K562 (cell line): Measurements from ENCODE around the gene LAX1. TPM values are rescaled to one million over a fixed set of nuclear protein-coding genes. Genes with fewer than 3 reads are reported as not detected.

Experiments
- C11orf30 ChIP-seq: fragments of 450-650 bp; IDR thresholded peaks from 2 replicates; pipeline ENCODE4 v1.6.1; 2016; ENCODE audit warnings: low read depth, mild to moderate bottlenecking
- CAMTA2 ChIP-seq: fragments of 250-450 bp; sonication (Bioruptor Pico); conservative IDR thresholded peaks from 2 replicates; pipeline ENCODE4 v1.5.1; 2022
- CBX3 ChIP-seq, 2 experiments: IDR thresholded peaks; 1 replicate in 1 of 2; 2 replicates in 1 of 2; pipeline ENCODE4 v1.6.1; 2012; ENCODE audit warnings: inconsistent platforms in 2 of 2, low read length in 2 of 2, borderline replicate concordance in 1 of 2, control low read depth in 1 of 2
- CEBPB ChIP-seq: fragments of 450-650 bp; IDR thresholded peaks from 2 replicates; pipeline ENCODE4 v1.6.1; 2016; ENCODE audit warnings: missing genetic modification characterization, missing compliant biosample characterization
- E2F3 ChIP-seq: fragments of 250-450 bp; sonication (Bioruptor Pico); IDR thresholded peaks from 2 replicates; pipeline ENCODE4 v1.4.0; 2020; ENCODE audit warnings: mild to moderate bottlenecking
- FOXM1 ChIP-seq, 2 experiments: fragments of 450-650 bp in 1 of 2; sonication (generic) in 1 of 2; formaldehyde crosslinking in 1 of 2; IDR thresholded peaks; 2 replicates each; pipeline versions ENCODE4 v1.6.1 to v1.9.0; 2017 to 2022; ENCODE audit warnings: low read depth in 2 of 2, mild to moderate bottlenecking in 2 of 2, missing genetic modification reagents in 1 of 2, moderate library complexity in 1 of 2
- HDAC1 ChIP-seq, 2 experiments: fragments of 450-650 bp; IDR thresholded peaks; 2 replicates each; pipeline ENCODE4 v1.6.1; 2016 to 2017; ENCODE audit warnings: inconsistent platforms in 1 of 2, mild to moderate bottlenecking in 1 of 2, moderate library complexity in 1 of 2
- KLF1 ChIP-seq: fragments of 450-650 bp; IDR thresholded peaks from 2 replicates; pipeline ENCODE4 v1.6.1; 2016; ENCODE audit warnings: missing genetic modification characterization, missing compliant biosample characterization
- LCOR ChIP-seq: sonication (generic); formaldehyde crosslinking; IDR thresholded peaks from 2 replicates; pipeline ENCODE4 v1.8.0; 2022; ENCODE audit warnings: mild to moderate bottlenecking, missing genetic modification reagents
- MBD1 ChIP-seq: fragments of 250-450 bp; sonication (Bioruptor Pico); IDR thresholded peaks from 2 replicates; pipeline ENCODE4 v1.8.0; 2022; ENCODE audit warnings: inconsistent platforms
- NKRF ChIP-seq: fragments of 450-650 bp; IDR thresholded peaks from 2 replicates; pipeline ENCODE4 v1.6.1; 2016; ENCODE audit warnings: borderline replicate concordance
- PCBP1 ChIP-seq: fragments of 200-400 bp; formaldehyde crosslinking; IDR thresholded peaks from 2 replicates; pipeline ENCODE4 v1.6.1; 2018; ENCODE audit warnings: mild to moderate bottlenecking, low read depth, low read length; ENCODE audit not compliant: poor library complexity, severe bottlenecking
- POLR2G ChIP-seq: fragments of 200-400 bp; formaldehyde crosslinking; IDR thresholded peaks from 2 replicates; pipeline ENCODE4 v1.6.1; 2017; ENCODE audit warnings: low read depth, mild to moderate bottlenecking, antibody characterized with exemption, low read length, moderate library complexity
- SAP30 ChIP-seq: fragments of 200-600 bp; sonication (generic); IDR thresholded peaks from 2 replicates; pipeline ENCODE4 v1.6.1; 2012; ENCODE audit warnings: borderline replicate concordance, low read depth, mild to moderate bottlenecking, moderate library complexity, low read length, control low read depth, inconsistent platforms; ENCODE audit not compliant: insufficient read depth, poor library complexity, severe bottlenecking
- SPI1 ChIP-seq: IDR thresholded peaks from 2 replicates; pipeline ENCODE4 v1.6.1; 2011; ENCODE audit warnings: low read depth, low read length, control low read depth, borderline replicate concordance
- TRIM25 ChIP-seq: fragments of 450-650 bp; IDR thresholded peaks from 2 replicates; pipeline ENCODE4 v1.7.0; 2016; ENCODE audit warnings: borderline replicate concordance
- ZNF12 ChIP-seq: sonication (generic); formaldehyde crosslinking; IDR thresholded peaks from 2 replicates; pipeline ENCODE4 v1.4.0; 2020; ENCODE audit warnings: mild to moderate bottlenecking, missing genetic modification reagents
- ZNF311 ChIP-seq: fragments of 250-450 bp; sonication (Bioruptor Pico); IDR thresholded peaks from 2 replicates; pipeline ENCODE4 v1.4.0; 2020; ENCODE audit warnings: mild to moderate bottlenecking, moderate library complexity
- ZNF324 ChIP-seq: fragments of 250-450 bp; sonication (Bioruptor Pico); IDR thresholded peaks from 2 replicates; pipeline ENCODE4 v1.4.0; 2020; ENCODE audit warnings: mild to moderate bottlenecking
- ZNF766 ChIP-seq: fragments of 200-800 bp; sonication (Bioruptor generic); conservative IDR thresholded peaks from 2 replicates; pipeline ENCODE4 v1.6.1; 2016; ENCODE audit warnings: missing genetic modification characterization, missing compliant biosample characterization
- polyA plus RNA-seq, 8 experiments: library from polyadenylated mRNA; depleted of rRNA in 4 of 8; stranded (reverse) in 5 of 8; unstranded in 3 of 8; fragments of >200 nt; fragmentation: Nextera tagmentation in 2 of 8; fragmentation: Illumina TruSeq in 1 of 8; extraction: Ambion mirVana in 2 of 8; extraction: Trizol in 1 of 8; gene quantifications; 2 replicates each; pipeline versions ENCODE4 v1.2.1 to v1.2.3, GENCODE V29; 2011 to 2014; ENCODE audit warnings: inconsistent platforms in 1 of 8, missing spikeins in 1 of 8
- total RNA-seq, 7 experiments: library from RNA; depleted of rRNA in 6 of 7; stranded (reverse); fragments of >200 nt in 6 of 7; fragmentation: Illumina TruSeq in 2 of 7; extraction: Trizol in 2 of 7; gene quantifications; 2 replicates each; pipeline versions ENCODE4 v1.2.1 to v1.2.3, GENCODE V29; 2011 to 2021; ENCODE audit warnings: low replicate concordance in 1 of 7

The LAX1 gene
- total and polyA plus RNA-seq, 9 of the 15 experiments (the other 6 are each of a cell fraction or from before 2014, with no cell fraction given), result not detected

GRCh38 chr1:203795441-203796235 is 30.7 kb downstream of the LAX1 start, which contains the start of the genes ZBED6 and ZC3H11A (continued):
- TF ChIP-seq ZNF311 (CRISPR knock-in tag) (no peak), MBD1 (CRISPR knock-in tag) (no peak), C11orf30 (no peak), KLF1 (tag) (peak; percentile 98), CAMTA2 (CRISPR knock-in tag) (no peak), NKRF (no peak), CEBPB (tag) (peak; percentile 74; the same call in 1 of the 2 replicates), CBX3 (IDR thresholded peaks at IDR 0.05; ENCODE audit: borderline replicate concordance in 1 of 2, low read length in 2 of 2) (0 out of 3 replicates have a peak, but pooled peaks of 1 of the 2 experiments have one; percentile 27), FOXM1 (IDR thresholded peaks at IDR 0.05; ENCODE audit: low read depth) (peak; percentile 31; the same call in 1 of the 2 replicates), FOXM1 (CRISPR knock-in tag; IDR thresholded peaks at IDR 0.05; ENCODE audit: low read depth) (no peak), POLR2G (peak; percentile 88), SAP30 (peak; percentile 29), ZNF324 (CRISPR knock-in tag) (peak; percentile 7; the same call in 1 of the 2 replicates), HDAC1 (IDR thresholded peaks at IDR 0.05) (peak in 1 of 2 experiments; percentile 51; a peak in 1 of 4 replicates), TRIM25 (no peak), ZNF12 (CRISPR knock-in tag) (no peak; the same call in 1 of the 2 replicates), LCOR (CRISPR knock-in tag) (no peak), SPI1 (0 out of 2 replicates have a peak, but pooled peaks have one; percentile 26), E2F3 (CRISPR knock-in tag) (no peak; the same call in 1 of the 2 replicates), ZNF766 (CRISPR knock-in tag) (peak; percentile 91), PCBP1 (peak; percentile 98)
